K562 (cell line): ENCODE data around the gene IGLL1. TPM values are rescaled to one million over a fixed set of nuclear protein-coding genes. Genes with fewer than 3 reads are reported as not detected.
"Not testable (repeated sequence)": the region's sequence is repeated elsewhere in the genome, so short reads cannot be mapped to it uniquely, and the experiment has no call there.

Experiments used
- ATAC-seq: fragments of 200-7000 bp; cut with Tn5 transposase; 3 replicates; pipeline ENCODE4 v1.9.1; 2020; ENCODE audit warnings: moderate library complexity
- BruUV-seq: library from RNA; stranded (reverse); fragments of 400-500 nt; replicated peaks from 2 replicates; lab custom pipeline; 2021; lab: Mats Ljungman, UMichigan
- CTCF ChIA-PET: fragments of 300-600 bp; formaldehyde crosslinking; extraction: SDS; loops from one replicate; lab custom pipeline; 2021; ENCODE audit warnings: low intra/inter-chr PET ratio; lab: Yijun Ruan, JAX
- POLR2A ChIA-PET: fragments of 300-600, 350-650 bp; sonication (Branson Sonifier 250); formaldehyde crosslinking; extraction: SDS; loops from one replicate; lab custom pipeline; 2021; ENCODE audit warnings: antibody characterized with exemption, inconsistent platforms; lab: Yijun Ruan, JAX
- DNase-seq, 4 experiments: peaks; one replicate each; pipeline versions ENCODE4 v3.0.0 to v3.0.0-alpha.2; 2011 to 2018; ENCODE audit warnings: low spot score in 3 of 4, mixed read lengths in 3 of 4; ENCODE audit errors: extremely low read depth in 1 of 4
- FAIRE-seq: peaks from 2 replicates; lab custom pipeline; 2011; peaks lifted over from hg19 to GRCh38; lab: Jason Lieb, UNC
- H2AFZ ChIP-seq: 2 replicates; pipeline ENCODE4 v1.6.0; 2011; ENCODE audit warnings: low read depth, low read length, control low read depth, inconsistent platforms
- H3K27ac ChIP-seq: fragments of 200-600 bp; 3 replicates; pipeline ENCODE4 v1.8.0; 2011; ENCODE audit warnings: low read depth, mild to moderate bottlenecking, control low read depth, inconsistent platforms, low read length, moderate library complexity, mixed read lengths; ENCODE audit errors: extremely low read depth
- H3K27me3 ChIP-seq, 2 experiments: fragments of 300-600 bp in 1 of 2; 2 replicates in 1 of 2; 3 replicates in 1 of 2; pipeline versions ENCODE4 v1.6.0 to v1.8.0; 2011; ENCODE audit warnings: inconsistent platforms in 2 of 2, low read length in 2 of 2, mild to moderate bottlenecking in 1 of 2, mixed read lengths in 1 of 2, moderate library complexity in 1 of 2; ENCODE audit not compliant: control insufficient read depth in 2 of 2, insufficient read depth in 2 of 2
- H3K36me3 ChIP-seq: fragments of 300-600 bp; 3 replicates; pipeline ENCODE4 v1.8.0; 2011; ENCODE audit warnings: mild to moderate bottlenecking, low read length, inconsistent platforms; ENCODE audit not compliant: control insufficient read depth, insufficient read depth
- H3K4me1 ChIP-seq, 2 experiments: fragments of 200-600 bp in 1 of 2; replicated peaks in 1 of 2; 2 replicates in 1 of 2; 3 replicates in 1 of 2; pipeline versions ENCODE4 v1.5.1 to v1.8.0; 2011; ENCODE audit warnings: inconsistent platforms in 2 of 2, low read length in 2 of 2, mild to moderate bottlenecking in 1 of 2, mixed read lengths in 1 of 2, moderate library complexity in 1 of 2; ENCODE audit not compliant: control insufficient read depth in 2 of 2, insufficient read depth in 2 of 2
- H3K4me2 ChIP-seq: 2 replicates; pipeline ENCODE4 v1.6.1; 2011; ENCODE audit warnings: low read length, control low read depth, inconsistent platforms, mixed read lengths; ENCODE audit not compliant: insufficient read depth
- H3K4me3 ChIP-seq: fragments of 200-600 bp; sonication (generic), shearing (Covaris generic); 2 replicates; pipeline ENCODE4 v1.5.1; 2016; ENCODE audit warnings: control low read depth, inconsistent platforms
- H3K79me2 ChIP-seq: fragments of 200-600 bp; 3 replicates; pipeline ENCODE4 v1.8.0; 2011; ENCODE audit warnings: low read length, inconsistent platforms; ENCODE audit not compliant: control insufficient read depth, insufficient read depth
- H3K9ac ChIP-seq, 2 experiments: 2 replicates each; pipeline versions ENCODE4 v1.6.0 to v1.6.1; 2011; ENCODE audit warnings: low read depth in 2 of 2, low read length in 2 of 2, control low read depth in 1 of 2, inconsistent platforms in 1 of 2, mild to moderate bottlenecking in 1 of 2, mixed read lengths in 1 of 2; ENCODE audit not compliant: insufficient read depth in 1 of 2
- H3K9me1 ChIP-seq: one replicate; pipeline ENCODE4 v1.6.0; 2011; ENCODE audit warnings: inconsistent platforms, mild to moderate bottlenecking, low read length, moderate library complexity; ENCODE audit not compliant: control insufficient read depth, insufficient read depth
- H3K9me3 ChIP-seq: replicated peaks from 2 replicates; pipeline ENCODE4 v1.5.1; 2011; ENCODE audit warnings: low read depth, low read length, inconsistent platforms; ENCODE audit not compliant: control insufficient read depth, insufficient read depth
- H4K20me1 ChIP-seq: replicated peaks from 2 replicates; pipeline ENCODE4 v1.6.1; 2011; ENCODE audit warnings: low read length, inconsistent platforms, mixed read lengths; ENCODE audit not compliant: control insufficient read depth, insufficient read depth
- CTCF ChIP-seq, 3 experiments: IDR thresholded peaks in 2 of 3; conservative IDR thresholded peaks in 1 of 3; 2 replicates each; pipeline ENCODE4 v1.5.1; 2011 to 2012; ENCODE audit warnings: low read length in 3 of 3, mild to moderate bottlenecking in 3 of 3, control low read depth in 2 of 3, improper control_type of control experiment in 1 of 3, inconsistent platforms in 1 of 3, low read depth in 1 of 3, mixed read lengths in 1 of 3, moderate library complexity in 1 of 3; ENCODE audit not compliant: insufficient read depth in 2 of 3
- DEAF1 ChIP-seq: fragments of 450-650 bp; formaldehyde crosslinking; IDR thresholded peaks from 2 replicates; pipeline ENCODE4 v1.4.0; 2020; ENCODE audit warnings: mild to moderate bottlenecking, moderate library complexity
- SMC3 ChIP-seq: conservative IDR thresholded peaks from 2 replicates; pipeline ENCODE4 v1.6.1; 2011; ENCODE audit warnings: low read depth, low read length, improper control_type of control experiment; ENCODE audit not compliant: insufficient read depth
- WGBS: fragments of 100-300 bp; shearing (Covaris generic); methylation state at CpG from one replicate; pipeline ENCODE4 v1.1.6; 2016; ENCODE audit warnings: low coverage, mixed read lengths; ENCODE audit not compliant: insufficient coverage; ENCODE audit errors: missing lambda C conversion rate; 5-methylcytosine and 5-hydroxymethylcytosine counted together
- in situ Hi-C: fragments of 300-500 bp; cut with MboI; formaldehyde crosslinking; loops from 4 replicates; pipeline ENCODE4 v1.15.0; 2018; ENCODE audit warnings: inconsistent platforms, mixed read lengths
- intact Hi-C: fragments of 100-400 bp; cut with micrococcal nuclease; formaldehyde crosslinking; loops from 2 replicates; pipeline ENCODE4 v1.14.2; 2022
- polyA plus RNA-seq, 8 experiments: library from polyadenylated mRNA; depleted of rRNA in 4 of 8; stranded (reverse) in 5 of 8; unstranded in 3 of 8; fragments of >200 nt; fragmentation: Nextera tagmentation in 2 of 8; fragmentation: Illumina TruSeq in 1 of 8; extraction: Ambion mirVana in 2 of 8; extraction: Trizol in 1 of 8; gene quantifications; 2 replicates each; pipeline versions ENCODE4 v1.2.1 to v1.2.3, GENCODE V29; 2011 to 2014; ENCODE audit warnings: inconsistent platforms in 1 of 8, missing spikeins in 1 of 8
- total RNA-seq, 7 experiments: library from RNA; depleted of rRNA in 6 of 7; stranded (reverse); fragments of >200 nt in 6 of 7; fragmentation: Illumina TruSeq in 2 of 7; extraction: Trizol in 2 of 7; gene quantifications; 2 replicates each; pipeline versions ENCODE4 v1.2.1 to v1.2.3, GENCODE V29; 2011 to 2021; ENCODE audit warnings: low replicate concordance in 1 of 7

The IGLL1 gene
- total and polyA plus RNA-seq, 9 of the 15 experiments (the other 6 are each of a cell fraction or from before 2014, with no cell fraction given): 0.10 to 0.32 (median 0.20) TPM; not detected in 6

- H3K27me3 ChIP-seq, H3K36me3 ChIP-seq, H2AFZ ChIP-seq, H3K4me1 ChIP-seq, H3K9me1 ChIP-seq, H3K9me3 ChIP-seq, DNase-seq, H4K20me1 ChIP-seq, H3K27ac ChIP-seq, ATAC-seq, H3K9ac ChIP-seq, POLR2A ChIA-PET, H3K4me2 ChIP-seq, H3K4me3 ChIP-seq, FAIRE-seq, H3K79me2 ChIP-seq, BruUV-seq: not testable (repeated sequence)
- in situ Hi-C loops (loop anchor here (5.0 to 10.0 kb wide), 2 partner anchors 52 to 310 kb away; no protein-coding TSS in a partner anchor), intact Hi-C loops (loop anchor here (1.0 to 2.0 kb wide), 2 partner anchors 49 to 224 kb away; partner anchors contain the start of gene CHCHD10)
- CTCF ChIA-PET: interaction anchor here (0.8 to 2.1 kb wide), 3 partner anchors 49 to 307 kb away, joined by 3 to 17 read pairs (median 6); no protein-coding TSS in a partner anchor
- WGBS: 0% methylated on average over 3 of the region's 3 CpGs
Observed at GRCh38 chr22:23542391-23542790, 37.7 kb downstream of the IGLL1 start.

GRCh38 chr22:23541849-23542281 lies 38.2 kb downstream of the IGLL1 start:
- peaks cover 8 to 14% of the 10 kb centered on the region in 2 experiments; a peak in 4 of 5 replicates for H3K4me1 ChIP-seq
- H3K9me1 ChIP-seq, BruUV-seq, H3K9ac ChIP-seq, H2AFZ ChIP-seq, H4K20me1 ChIP-seq, H3K79me2 ChIP-seq, ATAC-seq, H3K27ac ChIP-seq, H3K4me2 ChIP-seq, H3K27me3 ChIP-seq, H3K4me3 ChIP-seq, H3K9me3 ChIP-seq, POLR2A ChIA-PET, H3K36me3 ChIP-seq: not testable (repeated sequence)
- CTCF ChIA-PET: interaction anchor here (0.8 to 2.1 kb wide), 3 partner anchors 49 to 308 kb away, joined by 3 to 17 read pairs (median 6); no protein-coding TSS in a partner anchor
- DNase-seq (peak in 1 of 4 experiments; percentile 33), FAIRE-seq (peak; percentile 6)
- intact Hi-C loops (loop anchor here (1.0 to 2.0 kb wide), 2 partner anchors 49 to 225 kb away; partner anchors contain the start of gene CHCHD10), in situ Hi-C loops (loop anchor here (5.0 to 10.0 kb wide), 2 partner anchors 53 to 310 kb away; no protein-coding TSS in a partner anchor)
- 0% methylated on average over 7 of the region's 7 CpGs for WGBS
- TF ChIP-seq CTCF (IDR thresholded peaks at IDR 0.05 in 2 of 3, conservative IDR thresholded peaks at IDR 0.05 in 1 of 3; ENCODE audit: insufficient read depth in 2 of 3, low read depth in 1 of 3, low read length in 3 of 3) (peak; percentile 48 to 57 (median 52); a peak in 5 of 6 replicates), SMC3 (peak; percentile 37; the same call in 1 of the 2 replicates), DEAF1 (CRISPR knock-in tag) (0 out of 2 replicates have a peak, but pooled peaks have one; percentile 9)
